HL-60/S4 (cell line): Measurements from ENCODE around the gene SHANK3.

Experiments
- in situ Hi-C: fragments of 300-500 bp; cut with MboI; formaldehyde crosslinking; loops from 2 replicates; pipeline ENCODE4 v1.14.3; 2022; ENCODE audit warnings: low sequenced_read_pairs

The SHANK3 gene

DNA sequence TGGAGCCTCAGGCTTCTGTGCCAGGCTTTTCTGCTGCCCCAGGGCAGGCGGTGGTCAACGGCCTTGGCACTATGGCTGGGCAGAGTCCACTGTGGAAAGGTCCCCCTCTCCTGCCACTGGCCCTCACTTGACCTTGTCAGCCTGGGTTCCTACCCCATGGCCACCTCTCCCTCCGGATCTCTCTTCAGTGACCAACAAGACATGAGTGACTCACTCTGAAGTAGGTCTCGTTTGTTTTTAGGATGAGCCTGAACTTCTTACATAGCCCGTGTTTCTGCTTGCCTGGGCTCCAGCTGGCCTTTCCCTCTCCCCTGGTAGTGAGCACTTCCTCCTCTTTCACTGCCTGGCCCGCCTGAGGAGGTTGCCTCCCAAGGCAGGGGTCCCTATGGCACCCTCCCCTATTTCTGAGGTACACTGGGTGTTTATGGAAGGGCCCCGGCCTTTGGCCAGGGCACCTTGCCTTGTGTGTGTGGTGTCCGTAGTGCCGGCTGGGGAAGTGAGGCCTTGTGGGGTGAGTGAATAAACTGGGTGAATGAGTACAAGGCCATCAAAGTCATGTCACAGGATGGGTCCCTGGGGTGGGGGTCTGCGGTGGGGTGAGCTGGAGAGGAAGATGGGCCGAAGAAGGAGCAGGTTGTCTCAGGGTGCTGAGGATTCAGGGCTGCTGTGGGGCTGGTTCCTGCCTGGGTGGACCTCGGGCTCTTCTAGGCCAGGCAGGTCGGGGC lies 5.0 kb downstream of the SHANK3 start:
- in situ Hi-C loops: no loop called here

GRCh38 chr22:50678218-50678650 lies 5.6 kb downstream of the SHANK3 start:
- in situ Hi-C loops: no loop called here

GRCh38 chr22:50678651-50679521 lies 6.3 kb downstream of the SHANK3 start:
- in situ Hi-C loops: no loop called here

- in situ Hi-C loops: no loop called here
Measured at GRCh38 chr22:50683086-50683993, 10.7 kb downstream of the SHANK3 start.

- in situ Hi-C loops: no loop called here
Measured at GRCh38 chr22:50683994-50684371, 11.4 kb downstream of the SHANK3 start.

DNA sequence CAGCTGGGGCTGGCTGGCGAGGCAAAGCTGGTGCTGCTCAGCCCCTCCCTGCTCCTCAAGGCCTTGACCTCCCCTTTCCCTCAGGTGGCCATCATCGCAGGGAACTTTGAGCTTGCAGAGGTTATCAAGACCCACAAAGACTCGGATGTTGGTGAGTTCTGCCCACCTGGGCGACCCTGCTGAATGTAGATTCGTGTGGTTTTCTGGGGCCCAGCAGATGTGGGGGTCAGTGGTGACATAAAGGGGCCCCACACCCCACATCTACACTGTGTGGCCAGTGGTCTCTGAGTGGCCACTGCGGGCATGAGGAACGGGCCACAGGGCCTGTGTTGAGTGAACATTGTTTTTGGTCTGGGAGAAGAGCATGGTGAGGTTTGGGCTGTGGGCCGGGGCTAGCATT lies 11.9 kb downstream of the SHANK3 start:
- in situ Hi-C loops: no loop called here

- in situ Hi-C loops: no loop called here
Measured at GRCh38 chr22:50684986-50685385, 12.4 kb downstream of the SHANK3 start.

DNA sequence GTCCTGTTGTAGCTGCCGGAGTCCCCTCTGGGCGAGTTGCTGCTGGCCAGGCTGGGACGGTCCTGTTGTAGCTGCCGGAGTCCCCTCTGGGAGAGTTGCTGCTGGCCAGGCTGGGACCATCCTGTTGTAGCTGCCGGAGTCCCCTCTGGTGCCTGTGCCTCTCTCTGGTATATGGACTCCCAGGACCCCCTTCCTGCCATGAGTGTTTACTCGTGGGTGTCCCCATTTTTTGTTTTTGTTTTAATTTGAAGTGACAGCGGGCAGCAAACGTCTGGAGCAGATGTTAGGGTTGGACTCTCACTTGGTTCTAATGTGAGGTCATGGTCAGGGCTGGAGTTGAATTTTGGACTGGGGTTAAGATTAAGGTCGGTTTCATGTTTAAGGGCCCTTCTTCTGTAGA lies 14.2 kb downstream of the SHANK3 start:
- in situ Hi-C loops: no loop called here

DNA sequence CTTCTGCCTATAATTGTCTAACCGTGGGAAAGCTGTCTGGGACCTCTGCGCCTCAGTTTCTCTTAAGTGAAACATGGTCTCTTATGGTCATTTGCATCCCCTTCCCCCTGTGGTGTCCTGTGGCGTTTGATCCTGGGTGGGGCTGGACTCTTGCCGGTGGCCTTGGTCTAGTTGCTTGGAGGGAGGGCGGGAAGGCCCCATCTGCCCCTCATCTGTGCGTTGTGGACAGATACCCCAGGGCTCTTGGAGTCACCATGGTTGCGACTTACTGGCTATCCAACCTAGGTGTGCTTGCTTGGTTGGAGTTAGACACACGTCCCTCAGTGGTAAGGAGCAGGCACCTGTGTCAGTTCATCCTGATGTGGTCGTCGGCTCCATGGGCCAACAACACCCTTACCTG lies 15.2 kb downstream of the SHANK3 start:
- in situ Hi-C loops: no loop called here

GRCh38 chr22:50688448-50688847 lies 15.8 kb downstream of the SHANK3 start:
- in situ Hi-C loops: no loop called here

- in situ Hi-C loops: no loop called here
Measured at GRCh38 chr22:50691521-50691920, 18.9 kb downstream of the SHANK3 start.

GRCh38 chr22:50693462-50693861 lies 20.8 kb downstream of the SHANK3 start:
- in situ Hi-C loops: no loop called here

DNA sequence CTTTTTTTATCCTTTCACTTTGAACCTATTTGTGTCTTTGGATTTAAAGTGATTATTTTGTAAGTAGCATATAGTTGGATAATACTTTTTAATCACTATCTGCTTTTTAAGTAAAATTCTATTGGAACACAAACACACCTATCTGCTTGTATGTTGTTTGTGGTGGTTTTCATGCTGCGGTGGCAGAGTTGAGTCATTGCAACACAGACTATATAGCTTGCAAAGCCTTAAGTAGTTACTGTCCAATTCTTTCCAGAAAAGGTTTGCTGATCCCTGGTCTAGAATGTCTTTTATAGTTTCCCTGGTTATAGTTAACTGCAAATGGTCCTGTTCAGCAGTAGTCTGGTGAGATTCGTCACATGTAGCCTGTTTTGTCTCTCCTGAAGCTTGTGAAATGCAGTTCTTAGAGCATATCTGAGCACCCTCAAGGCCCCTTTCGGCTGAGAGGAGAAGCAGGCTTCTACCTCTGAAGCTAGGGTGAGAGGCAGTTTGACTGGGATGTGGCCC lies 21.5 kb downstream of the SHANK3 start:
- in situ Hi-C loops: no loop called here

- in situ Hi-C loops: no loop called here
Measured at GRCh38 chr22:50694766-50695420, 22.3 kb downstream of the SHANK3 start.

- in situ Hi-C loops: no loop called here
Measured at GRCh38 chr22:50695421-50696250, 23.0 kb downstream of the SHANK3 start.

- in situ Hi-C loops: no loop called here
Measured at GRCh38 chr22:50696251-50696798, 23.7 kb downstream of the SHANK3 start.

GRCh38 chr22:50696799-50697561 lies 24.4 kb downstream of the SHANK3 start:
- in situ Hi-C loops: no loop called here

- in situ Hi-C loops: no loop called here
Measured at GRCh38 chr22:50697667-50698506, 25.3 kb downstream of the SHANK3 start.
